Endothelial cell of umbilical vein (primary cell): ENCODE results near the gene ARHGEF16.

ENCODE experiments used
- CTCF ChIP-seq, 2 donors: IDR thresholded peaks; 1 replicate in 1 of 2; 2 replicates in 1 of 2; pipeline ENCODE4 v1.5.1; 2011; ENCODE audit warnings: low read length in 2 of 2, mild to moderate bottlenecking in 2 of 2, moderate library complexity in 2 of 2, control low read depth in 1 of 2, inconsistent platforms in 1 of 2, low read depth in 1 of 2; ENCODE audit not compliant: insufficient read depth in 1 of 2; ENCODE audit errors: extremely low read depth in 1 of 2
- POLR2AphosphoS5 ChIP-seq: IDR thresholded peaks from 2 replicates; pipeline ENCODE4 v1.6.1; 2012; ENCODE audit warnings: low read depth, mild to moderate bottlenecking, control low read depth, low read length, moderate library complexity; ENCODE audit not compliant: insufficient read depth

DNA sequence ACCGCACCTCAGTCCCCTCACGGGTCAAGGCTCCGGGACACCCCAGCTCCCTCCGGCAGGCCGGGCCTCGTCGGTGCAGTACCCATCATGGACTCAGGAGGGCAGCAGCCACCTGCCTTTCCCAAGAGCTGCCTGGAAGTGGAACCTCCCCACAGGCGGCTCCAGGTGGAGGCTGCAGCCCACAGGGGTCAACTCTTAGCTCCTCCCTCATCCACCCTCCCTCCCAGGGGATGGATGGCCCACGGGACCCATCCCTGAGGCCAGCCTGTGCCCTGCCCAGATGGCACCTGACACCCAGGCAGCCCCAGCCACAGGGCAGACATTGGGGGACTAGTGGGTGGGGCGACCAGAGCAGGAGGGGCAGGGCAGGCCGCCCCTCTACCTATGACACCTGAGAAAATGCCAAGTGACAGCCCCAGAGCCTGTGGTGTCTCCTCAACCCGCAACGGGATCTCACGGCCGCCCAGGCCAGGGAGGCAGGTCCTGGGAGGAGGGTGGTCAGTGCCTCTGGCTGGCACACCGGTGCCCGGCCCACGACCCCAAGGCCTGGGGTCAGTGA lies 1.2 kb upstream of the ARHGEF16 start:
- TF ChIP-seq CTCF (IDR thresholded peaks at IDR 0.05; ENCODE audit: extremely low read depth in 1 of 2, insufficient read depth in 1 of 2, low read depth in 1 of 2, low read length in 2 of 2) (peak; percentile 82 to 94), POLR2AphosphoS5 (no peak)
